GM12865 (cell line): ENCODE measurements around the gene KCNC1.

Experiments
- DNase-seq: peaks from one replicate; pipeline ENCODE4 v3.0.0; 2010; ENCODE audit warnings: low read depth
- H3K4me3 ChIP-seq: 2 replicates; pipeline ENCODE4 v1.5.1; 2011; ENCODE audit warnings: mild to moderate bottlenecking, low read depth, low read length, control low read depth
- CTCF ChIP-seq: IDR thresholded peaks from 2 replicates; pipeline ENCODE4 v1.5.1; 2011; ENCODE audit warnings: low read length, control low read depth, low read depth, inconsistent platforms; ENCODE audit not compliant: insufficient read depth; ENCODE audit errors: missing control alignments

The KCNC1 gene

DNA sequence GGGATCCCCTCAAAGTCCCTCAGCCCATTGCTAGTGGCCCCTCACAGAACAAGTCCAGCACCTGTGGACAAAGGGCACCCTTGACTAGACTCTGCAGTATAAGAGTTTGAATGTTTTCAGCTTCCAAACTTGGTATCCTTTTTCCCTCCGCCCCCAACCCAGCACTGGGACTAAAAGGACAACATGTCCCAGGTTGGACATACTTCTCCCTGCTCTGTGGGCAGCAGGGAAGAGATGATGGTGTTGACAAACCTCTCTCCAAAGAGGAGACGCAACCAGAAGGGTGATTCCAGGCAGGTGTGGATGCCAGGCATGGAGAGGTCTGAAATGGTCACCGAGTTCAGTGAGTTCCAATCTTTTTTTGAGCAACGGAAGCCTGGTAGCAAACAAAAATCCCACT is 19.7 kb upstream of the KCNC1 start:
- no peak overlapping the region for H3K4me3 ChIP-seq
- TF ChIP-seq CTCF, result no peak
- DNase-seq, result no peak

- DNase-seq, result no peak
- H3K4me3 ChIP-seq, result no peak overlapping the region
- no peak for TF ChIP-seq CTCF
Observed at GRCh38 chr11:17716807-17717206, 17.8 kb upstream of the KCNC1 start.

GRCh38 chr11:17718015-17718414 is 16.6 kb upstream of the KCNC1 start:
- no peak for TF ChIP-seq CTCF
- no peak for DNase-seq
- no peak overlapping the region for H3K4me3 ChIP-seq

DNA sequence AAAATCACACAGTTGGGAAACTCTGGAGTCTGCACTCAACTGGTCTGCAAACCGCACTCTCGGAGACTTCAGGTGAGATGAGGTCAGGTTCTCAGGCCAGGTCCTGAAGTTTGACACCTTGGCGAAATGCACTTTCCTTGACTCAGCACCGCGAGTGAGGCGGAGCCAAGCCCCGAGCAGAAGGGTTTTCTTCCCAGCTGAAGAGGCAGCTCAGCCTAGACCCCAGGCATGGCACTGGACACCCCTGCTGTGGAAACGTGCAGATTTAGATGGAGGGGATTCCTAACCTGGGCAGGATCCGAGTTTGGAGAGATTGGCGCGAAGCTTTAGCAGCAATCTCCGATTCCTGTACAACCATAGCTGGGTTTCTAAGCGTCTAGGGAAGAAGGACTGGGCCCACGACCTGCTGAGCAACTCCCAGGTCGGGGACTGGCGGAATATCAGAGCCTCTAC is 16.0 kb upstream of the KCNC1 start:
- H3K4me3 ChIP-seq, result no peak overlapping the region
- DNase-seq, result no peak
- TF ChIP-seq CTCF, result no peak

DNA sequence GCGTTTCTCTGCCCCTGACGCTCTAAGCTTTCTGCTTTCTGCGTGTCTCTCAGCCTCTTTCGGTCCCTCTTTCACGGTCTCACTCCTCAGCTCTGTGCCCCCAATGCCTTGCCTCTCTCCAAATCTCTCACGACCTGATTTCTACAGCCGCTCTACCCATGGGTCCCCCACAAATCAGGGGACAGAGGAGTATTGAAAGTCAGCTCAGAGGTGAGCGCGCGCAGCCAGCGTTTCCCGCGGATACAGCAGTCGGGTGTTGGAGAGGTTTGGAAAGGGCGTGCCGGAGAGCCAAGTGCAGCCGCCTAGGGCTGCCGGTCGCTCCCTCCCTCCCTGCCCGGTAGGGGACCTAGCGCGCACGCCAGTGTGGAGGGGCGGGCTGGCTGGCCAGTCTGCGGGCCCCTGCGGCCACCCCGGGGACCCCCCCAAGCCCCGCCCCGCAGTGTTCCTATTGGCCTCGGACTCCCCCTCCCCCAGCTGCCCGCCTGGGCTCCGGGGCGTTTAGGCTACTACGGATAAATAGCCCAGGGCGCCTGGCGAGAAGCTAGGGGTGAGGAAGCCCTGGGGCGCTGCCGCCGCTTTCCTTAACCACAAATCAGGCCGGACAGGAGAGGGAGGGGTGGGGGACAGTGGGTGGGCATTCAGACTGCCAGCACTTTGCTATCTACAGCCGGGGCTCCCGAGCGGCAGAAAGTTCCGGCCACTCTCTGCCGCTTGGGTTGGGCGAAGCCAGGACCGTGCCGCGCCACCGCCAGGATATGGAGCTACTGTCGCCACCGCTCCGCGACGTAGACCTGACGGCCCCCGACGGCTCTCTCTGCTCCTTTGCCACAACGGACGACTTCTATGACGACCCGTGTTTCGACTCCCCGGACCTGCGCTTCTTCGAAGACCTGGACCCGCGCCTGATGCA is 15.3 kb upstream of the KCNC1 start, which contains the start of gene MYOD1:
Gene MYOD1, plus strand, starts transcription at position 544 of the 910 bp plus-strand sequence. Its CDS starts 212 bp downstream, at position 756.
- no peak for TF ChIP-seq CTCF
- no peak within 1 kb of the TSS for H3K4me3 ChIP-seq
- no peak for DNase-seq

DNA sequence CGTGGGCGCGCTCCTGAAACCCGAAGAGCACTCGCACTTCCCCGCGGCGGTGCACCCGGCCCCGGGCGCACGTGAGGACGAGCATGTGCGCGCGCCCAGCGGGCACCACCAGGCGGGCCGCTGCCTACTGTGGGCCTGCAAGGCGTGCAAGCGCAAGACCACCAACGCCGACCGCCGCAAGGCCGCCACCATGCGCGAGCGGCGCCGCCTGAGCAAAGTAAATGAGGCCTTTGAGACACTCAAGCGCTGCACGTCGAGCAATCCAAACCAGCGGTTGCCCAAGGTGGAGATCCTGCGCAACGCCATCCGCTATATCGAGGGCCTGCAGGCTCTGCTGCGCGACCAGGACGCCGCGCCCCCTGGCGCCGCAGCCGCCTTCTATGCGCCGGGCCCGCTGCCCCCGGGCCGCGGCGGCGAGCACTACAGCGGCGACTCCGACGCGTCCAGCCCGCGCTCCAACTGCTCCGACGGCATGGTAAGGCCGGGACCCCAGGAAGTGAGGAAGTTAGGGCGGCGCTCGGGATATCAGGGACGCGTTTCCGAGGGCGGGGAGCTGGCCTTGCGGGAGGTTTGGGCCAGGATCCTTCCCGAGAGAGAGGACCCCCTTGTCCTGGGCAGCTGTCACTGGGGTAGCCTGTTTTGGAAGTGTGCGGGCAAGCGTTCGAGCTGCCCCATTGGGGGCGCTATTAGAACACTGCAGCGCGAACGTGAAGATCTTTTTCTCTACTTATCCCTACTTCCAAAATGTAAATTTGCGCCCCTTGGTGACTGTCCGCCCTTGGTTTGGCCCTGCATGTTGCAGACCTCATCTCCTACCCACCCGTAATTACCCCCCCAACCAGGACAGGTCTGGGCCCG is 14.4 kb upstream of the KCNC1 start:
- no peak for TF ChIP-seq CTCF
- no peak overlapping the region for H3K4me3 ChIP-seq
- no peak for DNase-seq
